EL (cell line): ENCODE measurements around the gene SYTL3.
"Not testable (repeated sequence)": the region's sequence is repeated elsewhere in the genome, so short reads cannot be mapped to it uniquely, and the experiment has no call there.

Experiments used
- DNase-seq: peaks from one replicate; pipeline ENCODE4 v3.0.0-alpha.2; 2016

Gene SYTL3

GRCh38 chr6:158622545-158623190 lies 27.2 kb upstream of the SYTL3 start:
- DNase-seq, result no peak

- DNase-seq, result no peak
Measured at GRCh38 chr6:158624684-158625682, 24.9 kb upstream of the SYTL3 start.

GRCh38 chr6:158625881-158626305 lies 24.0 kb upstream of the SYTL3 start:
- DNase-seq, result no peak

GRCh38 chr6:158626360-158627167 lies 23.3 kb upstream of the SYTL3 start:
- no peak for DNase-seq

GRCh38 chr6:158627168-158627939 lies 22.5 kb upstream of the SYTL3 start:
- no peak for DNase-seq

- DNase-seq, result no peak
Measured at GRCh38 chr6:158627940-158628211, 22.0 kb upstream of the SYTL3 start.

GRCh38 chr6:158628542-158628941 lies 21.3 kb upstream of the SYTL3 start:
- DNase-seq, result no peak

- DNase-seq, result no peak
Measured at GRCh38 chr6:158629367-158630221, 20.3 kb upstream of the SYTL3 start.

GRCh38 chr6:158630938-158631616 lies 18.8 kb upstream of the SYTL3 start:
- DNase-seq, result no peak

- peak; percentile 90 for DNase-seq
Measured at GRCh38 chr6:158631678-158632537, 17.9 kb upstream of the SYTL3 start.

GRCh38 chr6:158632538-158633119 lies 17.2 kb upstream of the SYTL3 start:
- not testable (repeated sequence) for DNase-seq

- no peak for DNase-seq
Measured at GRCh38 chr6:158633127-158633526, 16.7 kb upstream of the SYTL3 start.

- no peak for DNase-seq
Measured at GRCh38 chr6:158634695-158635426, 15.0 kb upstream of the SYTL3 start.

GRCh38 chr6:158635427-158636073 lies 14.3 kb upstream of the SYTL3 start:
- DNase-seq, result no peak

- no peak for DNase-seq
Measured at GRCh38 chr6:158636778-158637177, 13.1 kb upstream of the SYTL3 start.

GRCh38 chr6:158638324-158638854 lies 11.5 kb upstream of the SYTL3 start:
- no peak for DNase-seq

GRCh38 chr6:158639056-158639455 lies 10.8 kb upstream of the SYTL3 start:
- DNase-seq, result no peak

GRCh38 chr6:158640519-158640918 lies 9.3 kb upstream of the SYTL3 start:
- DNase-seq, result no peak
